RWPE2 (cell line): Measurements from ENCODE around the gene PRDM5.
"Not testable (repeated sequence)": the region's sequence is repeated elsewhere in the genome, so short reads cannot be mapped to it uniquely, and the experiment has no call there.

ENCODE experiments used
- ATAC-seq: fragments of 200-7000 bp; cut with Tn5 transposase; 3 replicates; pipeline ENCODE4 v1.9.1; 2021; ENCODE audit warnings: low read depth
- DNase-seq: peaks from one replicate; pipeline ENCODE4 v3.0.0-alpha.2; 2020; ENCODE audit warnings: low spot score
- H3K27ac ChIP-seq: fragments of 450-650 bp; 2 replicates; pipeline ENCODE4 v1.5.1; 2017; ENCODE audit warnings: mild to moderate bottlenecking; ENCODE audit not compliant: poor library complexity, severe bottlenecking
- H3K27me3 ChIP-seq: fragments of 250-450 bp; sonication (Bioruptor Pico); 2 replicates; pipeline ENCODE4 v1.5.1; 2021; ENCODE audit warnings: mild to moderate bottlenecking, moderate library complexity; ENCODE audit not compliant: insufficient read depth, poor library complexity, severe bottlenecking
- H3K36me3 ChIP-seq: fragments of 250-450 bp; sonication (Bioruptor Pico); 2 replicates; pipeline ENCODE4 v1.5.1; 2020; ENCODE audit warnings: low read depth, mild to moderate bottlenecking, moderate library complexity
- H3K4me1 ChIP-seq: fragments of 250-450 bp; sonication (Bioruptor Pico); 2 replicates; pipeline ENCODE4 v1.5.1; 2021; ENCODE audit warnings: mild to moderate bottlenecking, moderate library complexity; ENCODE audit not compliant: insufficient read depth, poor library complexity, severe bottlenecking
- H3K4me3 ChIP-seq: fragments of 250-450 bp; sonication (Bioruptor Pico); 2 replicates; pipeline ENCODE4 v1.5.1; 2021; ENCODE audit warnings: mild to moderate bottlenecking, moderate library complexity; ENCODE audit not compliant: severe bottlenecking
- H3K9me3 ChIP-seq: fragments of 250-450 bp; sonication (Bioruptor Pico); 2 replicates; pipeline ENCODE4 v1.5.1; 2021; ENCODE audit warnings: mild to moderate bottlenecking, moderate library complexity; ENCODE audit not compliant: severe bottlenecking
- CTCF ChIP-seq: fragments of 450-650 bp; IDR thresholded peaks from one replicate; pipeline ENCODE4 v1.5.1; 2017; ENCODE audit warnings: mild to moderate bottlenecking, moderate library complexity; ENCODE audit not compliant: poor library complexity, severe bottlenecking

Gene PRDM5

GRCh38 chr4:120659616-120660170, 262.8 kb downstream of the PRDM5 start:
- Histone ChIP-seq H3K27ac (no peak overlapping the region), H3K4me1 (no peaks in the 10 kb centered on the region), H3K4me3 (no peak overlapping the region), H3K27me3 (no peaks in the 10 kb centered on the region), H3K9me3 (no peaks in the 10 kb centered on the region), H3K36me3 (no peaks in the 10 kb centered on the region)
- DNase-seq (no peak), ATAC-seq (no peak)
- no peak for TF ChIP-seq CTCF

- ATAC-seq: no peak
- no peaks in the 10 kb centered on the region for H3K4me1 ChIP-seq
- DNase-seq: no peak
- no peak for TF ChIP-seq CTCF
- no peak overlapping the region for H3K4me3 ChIP-seq
- no peak overlapping the region for H3K27ac ChIP-seq
- H3K9me3 ChIP-seq: no peaks in the 10 kb centered on the region
- no peaks in the 10 kb centered on the region for H3K27me3 ChIP-seq
- no peaks in the 10 kb centered on the region for H3K36me3 ChIP-seq
These were observed 263.8 kb downstream of the PRDM5 start for GRCh38 chr4:120658772-120659171.

DNA sequence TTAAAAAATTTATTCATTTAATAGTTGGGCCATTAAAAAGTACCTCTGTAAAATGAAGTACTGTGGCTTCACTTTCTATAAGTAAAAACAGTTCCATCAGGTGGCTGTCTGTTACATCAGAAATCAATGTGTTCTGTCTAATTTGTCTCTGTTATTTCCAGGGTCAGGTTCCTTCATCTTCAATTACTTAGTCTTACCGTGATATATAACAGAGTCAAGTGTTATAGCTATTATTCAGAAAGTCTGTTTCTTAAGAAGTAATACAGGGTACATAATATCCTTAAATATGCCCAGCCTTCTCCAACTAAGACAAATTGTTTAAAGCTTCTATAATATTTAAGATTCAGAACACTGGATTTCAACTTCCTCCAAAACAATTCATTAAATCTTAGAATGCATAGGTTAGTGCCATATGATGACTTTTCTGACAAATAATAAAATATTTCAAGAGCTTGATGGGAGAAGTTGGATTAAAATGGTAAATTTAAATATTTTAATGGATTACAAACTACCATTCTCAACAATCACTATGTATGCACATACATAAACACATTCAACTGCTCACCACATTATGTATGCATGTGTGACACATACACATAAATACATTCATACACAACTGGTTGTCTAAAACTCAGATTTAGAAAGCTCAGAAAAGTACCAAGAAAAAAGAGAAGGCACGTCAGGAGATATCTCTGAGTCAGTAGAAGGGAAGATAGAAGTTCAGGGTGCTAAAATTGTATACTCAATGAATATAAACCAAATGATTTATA, 268.5 kb downstream of the PRDM5 start:
- no peak for TF ChIP-seq CTCF
- Histone ChIP-seq H3K27me3 (no peaks in the 10 kb centered on the region), H3K4me1 (no peaks in the 10 kb centered on the region), H3K36me3 (no peaks in the 10 kb centered on the region), H3K4me3 (no peak overlapping the region), H3K9me3 (no peaks in the 10 kb centered on the region), H3K27ac (no peak overlapping the region)
- ATAC-seq (no peak), DNase-seq (no peak)

DNA sequence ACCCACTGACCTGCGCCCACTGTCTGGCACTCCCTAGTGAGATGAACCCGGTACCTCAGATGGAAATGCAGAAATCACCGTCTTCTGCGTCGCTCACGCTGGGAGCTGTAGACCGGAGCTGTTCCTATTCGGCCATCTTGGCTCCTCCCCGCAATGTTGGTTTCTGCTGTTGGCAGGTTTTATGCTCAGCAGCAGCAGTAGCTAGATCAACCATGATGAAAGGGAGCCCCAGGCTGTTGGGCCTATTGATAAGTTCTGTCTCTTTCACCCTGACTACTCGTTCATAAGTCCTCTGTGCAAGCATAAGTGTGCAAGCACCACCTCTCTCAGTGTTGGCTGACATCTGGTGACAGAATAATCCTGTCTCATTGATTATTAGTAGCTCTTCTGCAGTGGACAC, 274.2 kb downstream of the PRDM5 start:
- not testable (repeated sequence) for ATAC-seq, H3K9me3 ChIP-seq, H3K4me3 ChIP-seq, H3K27ac ChIP-seq, H3K36me3 ChIP-seq, H3K27me3 ChIP-seq, DNase-seq, H3K4me1 ChIP-seq
